Measurements from ENCODE around the gene PPM1G.

Gene PPM1G

GRCh38 chr2:27408601-27409320 lies 630 bp downstream of the PPM1G start:
- DNase-seq = no peak

GRCh38 chr2:27407798-27408491 lies 1.4 kb downstream of the PPM1G start:
- no peak for DNase-seq

- DNase-seq = no peak
These were observed 8.8 kb downstream of the PPM1G start for GRCh38 chr2:27400348-27401135.

GRCh38 chr2:27398962-27399361 lies 10.4 kb downstream of the PPM1G start:
- no peak for DNase-seq

- DNase-seq = no peak
These were observed 16.2 kb downstream of the PPM1G start for GRCh38 chr2:27393225-27393624.

- DNase-seq = peak; percentile 67
These were observed 18.3 kb downstream of the PPM1G start for GRCh38 chr2:27390822-27391679.

GRCh38 chr2:27381577-27382181 lies 27.7 kb downstream of the PPM1G start:
- DNase-seq = no peak

- peak; percentile 89 for DNase-seq
These were observed 28.5 kb downstream of the PPM1G start, which contains the start of gene ZNF513 for GRCh38 chr2:27380626-27381545. TSS of gene ZNF513 (minus strand) at chr2:27380734. CDS start at chr2:27380526, 208 bp downstream.

- DNase-seq = peak; percentile 52
These were observed 29.4 kb downstream of the PPM1G start for GRCh38 chr2:27379836-27380625.

- DNase-seq = no peak
These were observed 30.0 kb downstream of the PPM1G start for GRCh38 chr2:27379383-27379835.

GRCh38 chr2:27378809-27379290 lies 30.5 kb downstream of the PPM1G start:
- no peak for DNase-seq

GRCh38 chr2:27378096-27378808 lies 31.1 kb downstream of the PPM1G start:
- no peak for DNase-seq

GRCh38 chr2:27377618-27378095 lies 31.7 kb downstream of the PPM1G start:
- no peak for DNase-seq

- no peak for DNase-seq
These were observed 32.3 kb downstream of the PPM1G start for GRCh38 chr2:27376866-27377617.

- DNase-seq = no peak
These were observed 33.1 kb downstream of the PPM1G start for GRCh38 chr2:27376151-27376865.

GRCh38 chr2:27375513-27376099 lies 33.8 kb downstream of the PPM1G start:
- no peak for DNase-seq

GRCh38 chr2:27373567-27373966 lies 35.8 kb downstream of the PPM1G start:
- DNase-seq = no peak

Measured in CD4-positive, alpha-beta T cell treated with Interleukin-4 for 4 hours (primary cell).